GM23338 (cell line): ENCODE measurements around the gene CYP1B1. TPM values are rescaled to one million over a fixed set of nuclear protein-coding genes. Genes with fewer than 3 reads are reported as not detected.
A peak's percentile ranks its signal among the peaks of the same experiment; 100 is the strongest.

Experiments
- ATAC-seq: fragments of 200-7000 bp; cut with Tn5 transposase; 3 replicates; pipeline ENCODE4 v1.9.1; 2020
- DNase-seq: peaks from one replicate; pipeline ENCODE4 v3.0.0-alpha.2; 2015; ENCODE audit warnings: low spot score
- H2AFZ ChIP-seq: fragments of 200-600 bp; sonication (generic); 2 replicates; pipeline ENCODE4 v1.8.0; 2016; ENCODE audit warnings: antibody characterized with exemption, mild to moderate bottlenecking, moderate library complexity
- H3F3A ChIP-seq: fragments of 200-600 bp; sonication (generic); replicated peaks from 2 replicates; pipeline ENCODE4 v1.8.0; 2017; ENCODE audit warnings: antibody characterized with exemption, mixed run types, low read depth
- H3K27ac ChIP-seq: fragments of 200-600 bp; sonication (generic); 2 replicates; pipeline ENCODE4 v1.6.1; 2016; ENCODE audit warnings: low read depth
- H3K27me3 ChIP-seq: fragments of 200-600 bp; sonication (generic); 2 replicates; pipeline ENCODE4 v1.8.0; 2016; ENCODE audit warnings: mild to moderate bottlenecking, mixed run types, moderate library complexity; ENCODE audit not compliant: insufficient read depth
- H3K36me3 ChIP-seq: fragments of 200-600 bp; sonication (generic); 2 replicates; pipeline ENCODE4 v1.8.0; 2016; ENCODE audit warnings: mild to moderate bottlenecking; ENCODE audit not compliant: insufficient read depth
- H3K4me1 ChIP-seq: fragments of 200-600 bp; sonication (generic); 2 replicates; pipeline ENCODE4 v1.8.0; 2016; ENCODE audit warnings: mild to moderate bottlenecking, moderate library complexity; ENCODE audit not compliant: insufficient read depth
- H3K4me2 ChIP-seq: fragments of 200-600 bp; sonication (generic); 2 replicates; pipeline ENCODE4 v1.7.1; 2017; ENCODE audit warnings: mixed run types
- H3K4me3 ChIP-seq: fragments of 200-600 bp; sonication (generic); 2 replicates; pipeline ENCODE4 v1.6.1; 2016; ENCODE audit warnings: mixed run types
- H3K79me2 ChIP-seq: fragments of 200-600 bp; sonication (generic); replicated peaks from 2 replicates; pipeline ENCODE4 v1.8.0; 2017; ENCODE audit warnings: mild to moderate bottlenecking; ENCODE audit not compliant: insufficient read depth
- H3K9me2 ChIP-seq: fragments of 200-600 bp; sonication (generic); 2 replicates; pipeline ENCODE4 v1.8.0; 2017; ENCODE audit not compliant: insufficient read depth
- H4K20me1 ChIP-seq: fragments of 200-600 bp; sonication (generic); replicated peaks from 2 replicates; pipeline ENCODE4 v1.8.0; 2017; ENCODE audit warnings: mild to moderate bottlenecking; ENCODE audit not compliant: insufficient read depth
- H3K27ac Mint-ChIP-seq: 2 replicates; pipeline ENCODE4 v1.8.0; 2020; ENCODE audit warnings: inconsistent platforms, mild to moderate bottlenecking, moderate library complexity, mixed read lengths
- H3K27me3 Mint-ChIP-seq: 3 replicates; pipeline ENCODE4 v1.8.0; 2022; ENCODE audit warnings: low read depth, mild to moderate bottlenecking, moderate library complexity, mixed read lengths, inconsistent platforms; ENCODE audit not compliant: insufficient read depth, poor library complexity
- H3K36me3 Mint-ChIP-seq: 3 replicates; pipeline ENCODE4 v1.8.0; 2021; ENCODE audit warnings: low read depth, mild to moderate bottlenecking, inconsistent platforms, moderate library complexity, mixed read lengths
- H3K4me1 Mint-ChIP-seq: 3 replicates; pipeline ENCODE4 v1.8.0; 2020; ENCODE audit warnings: mild to moderate bottlenecking, inconsistent platforms, mixed read lengths
- H3K4me3 Mint-ChIP-seq: 3 replicates; pipeline ENCODE4 v1.8.0; 2021; ENCODE audit warnings: moderate library complexity, mild to moderate bottlenecking, inconsistent platforms, mixed read lengths
- H3K9me3 Mint-ChIP-seq: 3 replicates; pipeline ENCODE4 v1.8.0; 2020; ENCODE audit warnings: moderate library complexity, mild to moderate bottlenecking, inconsistent platforms, mixed read lengths
- NANOG ChIP-seq: IDR thresholded peaks from 2 replicates; pipeline ENCODE4 v1.6.1; 2016; ENCODE audit warnings: antibody characterized with exemption, borderline replicate concordance
- POLR2AphosphoS5 ChIP-seq: IDR thresholded peaks from 2 replicates; pipeline ENCODE4 v1.6.1; 2016; ENCODE audit warnings: antibody characterized with exemption, low read depth
- ZNF114 ChIP-seq: fragments of 250-450 bp; sonication (Bioruptor Pico); IDR thresholded peaks from 2 replicates; pipeline ENCODE4 v1.5.0; 2020; ENCODE audit warnings: mild to moderate bottlenecking, moderate library complexity
- ZNF331 ChIP-seq: fragments of 250-450 bp; sonication (Bioruptor Pico); IDR thresholded peaks from 2 replicates; pipeline ENCODE4 v1.5.0; 2020; ENCODE audit warnings: low read depth, mild to moderate bottlenecking, moderate library complexity
- polyA plus RNA-seq: library from polyadenylated mRNA; unstranded; fragments of >200 nt; fragmentation: Nextera tagmentation; extraction: Ambion mirVana; gene quantifications from 2 replicates; pipeline ENCODE4 v1.2.1, GENCODE V29; 2016
- total RNA-seq: library from RNA; depleted of rRNA; stranded (reverse); fragments of >200 nt; shearing (Covaris generic); gene quantifications from 2 replicates; pipeline ENCODE4 v1.2.3, GENCODE V29; 2014
- TF ChIP-seq, protein P1 (sequence below): IDR thresholded peaks from one replicate; pipeline ENCODE4 v1.6.1; 2018; ENCODE audit warnings: antibody characterized with exemption; ENCODE audit not compliant: unreplicated experiment

Gene CYP1B1
- total and polyA plus RNA-seq, 2 experiments from 2014 or later, result 3.3 to 6.2 TPM

DNA sequence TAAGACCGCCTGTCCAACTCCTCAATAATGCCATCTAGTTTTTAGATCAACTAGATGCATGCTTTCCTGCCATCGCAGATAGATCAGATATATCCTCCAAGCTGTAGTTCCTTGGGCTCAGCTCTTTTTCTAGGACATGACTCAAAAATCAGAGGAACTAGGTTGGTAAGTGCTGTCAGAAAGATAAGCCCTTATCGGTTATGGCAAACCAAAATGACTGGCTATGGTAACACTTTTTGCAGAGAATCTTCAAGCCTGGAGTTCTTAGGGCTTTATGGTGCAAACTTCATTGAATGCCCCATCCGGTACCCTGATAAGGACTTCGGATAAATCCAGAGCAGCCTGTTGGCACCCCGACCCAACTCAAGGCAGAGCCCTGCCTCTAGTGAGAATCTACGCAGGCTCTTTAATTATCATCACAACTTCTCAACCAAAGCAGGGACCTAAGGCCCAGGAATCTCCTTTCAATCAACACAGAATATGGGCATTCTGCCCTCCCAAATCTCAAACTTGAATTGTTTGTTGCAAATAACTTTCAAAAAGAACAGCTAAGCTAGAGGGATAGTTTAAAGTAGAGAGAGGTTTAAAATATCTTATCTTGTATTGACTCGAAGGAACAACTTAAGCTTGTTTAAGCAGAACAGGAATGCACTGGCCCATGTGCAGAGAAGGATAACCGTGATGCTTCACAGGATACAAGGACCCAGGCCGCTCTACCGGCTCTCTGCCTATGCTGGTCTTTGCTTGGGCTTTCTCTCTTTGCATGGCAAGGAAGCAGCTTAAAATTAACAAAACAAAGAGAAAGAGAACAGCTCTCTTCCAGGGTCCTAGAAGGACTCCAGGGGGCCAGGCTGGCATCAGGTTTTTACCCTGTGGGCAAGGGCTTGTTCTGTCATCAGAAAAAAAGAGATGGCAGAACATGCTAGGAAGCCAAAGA, 3.4 kb upstream of the CYP1B1 start:
- Histone ChIP-seq H2AFZ (no peak overlapping the region), H3K27me3 (peaks cover 33% of the 10 kb centered on the region), H3K4me1 (peaks cover 39% of the 10 kb centered on the region), H3K4me2 (peak overlapping the region; percentile 71), H3F3A (peaks cover 18% of the 10 kb centered on the region; the same call in 1 of the 2 replicates), H3K79me2 (no peaks in the 10 kb centered on the region), H3K27ac (peak overlapping the region; percentile 57; the same call in 1 of the 2 replicates), H3K9me2 (no peaks in the 10 kb centered on the region), H3K4me3 (peak overlapping the region; percentile 22; the same call in 1 of the 2 replicates), H4K20me1 (no peaks in the 10 kb centered on the region), H3K36me3 (no peaks in the 10 kb centered on the region)
- no peak overlapping the region for H3K27ac Mint-ChIP-seq
- H3K27me3 Mint-ChIP-seq, result peaks cover 43% of the 10 kb centered on the region
- DNase-seq, result peak; percentile 75
- peaks cover 4% of the 10 kb centered on the region for H3K36me3 Mint-ChIP-seq
- H3K4me3 Mint-ChIP-seq, result no peak overlapping the region; the same call in 2 of the 3 replicates
- peak; percentile 15 for ATAC-seq
- peaks cover 56% of the 10 kb centered on the region for H3K4me1 Mint-ChIP-seq
- no peak for TF ChIP-seq ZNF331
- 0 out of 2 replicates have a peak, but pooled peaks have one; percentile 55 for TF ChIP-seq ZNF114 (CRISPR knock-in tag)
- TF ChIP-seq, protein P1, sequence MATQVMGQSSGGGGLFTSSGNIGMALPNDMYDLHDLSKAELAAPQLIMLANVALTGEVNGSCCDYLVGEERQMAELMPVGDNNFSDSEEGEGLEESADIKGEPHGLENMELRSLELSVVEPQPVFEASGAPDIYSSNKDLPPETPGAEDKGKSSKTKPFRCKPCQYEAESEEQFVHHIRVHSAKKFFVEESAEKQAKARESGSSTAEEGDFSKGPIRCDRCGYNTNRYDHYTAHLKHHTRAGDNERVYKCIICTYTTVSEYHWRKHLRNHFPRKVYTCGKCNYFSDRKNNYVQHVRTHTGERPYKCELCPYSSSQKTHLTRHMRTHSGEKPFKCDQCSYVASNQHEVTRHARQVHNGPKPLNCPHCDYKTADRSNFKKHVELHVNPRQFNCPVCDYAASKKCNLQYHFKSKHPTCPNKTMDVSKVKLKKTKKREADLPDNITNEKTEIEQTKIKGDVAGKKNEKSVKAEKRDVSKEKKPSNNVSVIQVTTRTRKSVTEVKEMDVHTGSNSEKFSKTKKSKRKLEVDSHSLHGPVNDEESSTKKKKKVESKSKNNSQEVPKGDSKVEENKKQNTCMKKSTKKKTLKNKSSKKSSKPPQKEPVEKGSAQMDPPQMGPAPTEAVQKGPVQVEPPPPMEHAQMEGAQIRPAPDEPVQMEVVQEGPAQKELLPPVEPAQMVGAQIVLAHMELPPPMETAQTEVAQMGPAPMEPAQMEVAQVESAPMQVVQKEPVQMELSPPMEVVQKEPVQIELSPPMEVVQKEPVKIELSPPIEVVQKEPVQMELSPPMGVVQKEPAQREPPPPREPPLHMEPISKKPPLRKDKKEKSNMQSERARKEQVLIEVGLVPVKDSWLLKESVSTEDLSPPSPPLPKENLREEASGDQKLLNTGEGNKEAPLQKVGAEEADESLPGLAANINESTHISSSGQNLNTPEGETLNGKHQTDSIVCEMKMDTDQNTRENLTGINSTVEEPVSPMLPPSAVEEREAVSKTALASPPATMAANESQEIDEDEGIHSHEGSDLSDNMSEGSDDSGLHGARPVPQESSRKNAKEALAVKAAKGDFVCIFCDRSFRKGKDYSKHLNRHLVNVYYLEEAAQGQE, result no peak
- TF ChIP-seq NANOG, result 0 out of 2 replicates have a peak, but pooled peaks have one; percentile 11
- no peaks in the 10 kb centered on the region; the same call in 2 of the 3 replicates for H3K9me3 Mint-ChIP-seq

DNA sequence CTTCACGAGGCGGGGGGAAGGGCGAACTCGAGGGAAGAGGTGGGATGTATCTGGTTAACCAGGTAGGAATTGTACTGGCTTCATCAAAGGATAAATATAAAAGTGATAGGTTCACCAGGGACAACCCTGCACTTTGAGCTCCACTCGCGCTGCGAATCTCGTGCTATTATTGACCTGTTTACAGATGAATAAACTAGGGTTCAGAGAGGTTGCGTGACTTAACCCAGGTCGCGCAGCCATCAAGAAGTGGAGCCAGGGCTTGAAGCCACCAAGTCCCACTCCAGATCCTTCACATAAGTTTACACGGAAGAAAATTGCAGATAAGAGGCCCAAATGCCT, 1.4 kb upstream of the CYP1B1 start:
- no peak for DNase-seq
- H4K20me1 ChIP-seq, result no peaks in the 10 kb centered on the region
- H3K27ac ChIP-seq, result no peak overlapping the region
- H3K4me1 ChIP-seq, result peaks cover 50% of the 10 kb centered on the region
- H3K27me3 ChIP-seq, result peaks cover 53% of the 10 kb centered on the region
- peak overlapping the region; percentile 53 for H3K4me3 ChIP-seq
- Mint-ChIP-seq H3K4me1 (peaks cover 58% of the 10 kb centered on the region), H3K27ac (no peak overlapping the region), H3K4me3 (peak overlapping the region; percentile 64), H3K36me3 (peaks cover 4% of the 10 kb centered on the region), H3K27me3 (peaks cover 58% of the 10 kb centered on the region), H3K9me3 (no peaks in the 10 kb centered on the region; the same call in 2 of the 3 replicates)
- peak overlapping the region; percentile 97 for H2AFZ ChIP-seq
- H3F3A ChIP-seq, result peaks cover 26% of the 10 kb centered on the region
- no peaks in the 10 kb centered on the region for H3K9me2 ChIP-seq
- H3K36me3 ChIP-seq, result no peaks in the 10 kb centered on the region
- TF ChIP-seq, protein P1, result no peak
- TF ChIP-seq POLR2AphosphoS5, result no peak
- peak overlapping the region; percentile 77 for H3K4me2 ChIP-seq
- no peak for ATAC-seq
- H3K79me2 ChIP-seq, result no peaks in the 10 kb centered on the region
